Lower lobe of right lung (tissue), 2 donors: ENCODE results near the gene LRRC7. TPM values are rescaled to one million over a fixed set of nuclear protein-coding genes. Genes with fewer than 3 reads are reported as not detected.

Experiments used
- ATAC-seq, 2 donors: fragments of 200-7000 bp; cut with Tn5 transposase; one replicate each; pipeline ENCODE4 v1.9.1; 2020 to 2022; ENCODE audit warnings: mild to moderate bottlenecking in 2 of 2, moderate library complexity in 2 of 2
- DNase-seq: peaks from one replicate; pipeline ENCODE4 v3.0.0-alpha.2; 2020
- H3K27ac ChIP-seq: fragments of 200-600 bp; one replicate; pipeline ENCODE4 v1.8.0; 2022
- H3K27me3 ChIP-seq: fragments of 200-600 bp; one replicate; pipeline ENCODE4 v1.8.0; 2022; ENCODE audit warnings: low read depth
- H3K36me3 ChIP-seq: fragments of 200-600 bp; one replicate; pipeline ENCODE4 v1.8.0; 2022; ENCODE audit warnings: mild to moderate bottlenecking
- H3K4me1 ChIP-seq: fragments of 200-600 bp; one replicate; pipeline ENCODE4 v1.8.0; 2022
- H3K4me3 ChIP-seq: fragments of 200-600 bp; one replicate; pipeline ENCODE4 v1.8.0; 2022; ENCODE audit warnings: mild to moderate bottlenecking
- H3K9me3 ChIP-seq: fragments of 200-600 bp; one replicate; pipeline ENCODE4 v1.8.0; 2022
- CTCF ChIP-seq: fragments of 200-600 bp; IDR thresholded peaks from one replicate; pipeline ENCODE4 v1.8.0; 2022; ENCODE audit warnings: antibody characterized with exemption, mild to moderate bottlenecking
- intact Hi-C: fragments of 100-400 bp; cut with DNase I; formaldehyde crosslinking; loops from one replicate; pipeline ENCODE4 v1.11.0; 2022
- total RNA-seq: library from RNA; stranded (reverse); fragmentation: NEBNext Ultra II Directional; extraction: Animal tissue kit (Norgen Biotek cat#: 25700); gene quantifications from one replicate; pipeline ENCODE4 v1.2.1, GENCODE V29; 2021
- donor health status: DM: no; HTN: yes; CAD: no; lungs with severe emphysema.

The LRRC7 gene
- total RNA-seq, 1 donor from 2014 or later = not detected

GRCh38 chr1:70075761-70076160 lies 508.0 kb downstream of the LRRC7 start:
- no peak overlapping the region for H3K27ac ChIP-seq
- H3K27me3 ChIP-seq = no peaks in the 10 kb centered on the region
- DNase-seq (no peak), ATAC-seq (no peak)
- no peaks in the 10 kb centered on the region for H3K4me1 ChIP-seq
- no peaks in the 10 kb centered on the region for H3K36me3 ChIP-seq
- intact Hi-C loops = no loop called here
- no peak for TF ChIP-seq CTCF
- H3K9me3 ChIP-seq = no peaks in the 10 kb centered on the region
- H3K4me3 ChIP-seq = no peak overlapping the region

GRCh38 chr1:70077066-70077465 lies 509.3 kb downstream of the LRRC7 start:
- intact Hi-C loops = no loop called here
- TF ChIP-seq CTCF = no peak
- no peak overlapping the region for H3K4me3 ChIP-seq
- ATAC-seq (no peak), DNase-seq (no peak)
- H3K9me3 ChIP-seq = no peaks in the 10 kb centered on the region
- H3K27ac ChIP-seq = no peak overlapping the region
- H3K27me3 ChIP-seq = no peaks in the 10 kb centered on the region
- H3K36me3 ChIP-seq = no peaks in the 10 kb centered on the region
- no peaks in the 10 kb centered on the region for H3K4me1 ChIP-seq

GRCh38 chr1:70079546-70079945 lies 511.8 kb downstream of the LRRC7 start:
- Histone ChIP-seq H3K9me3 (no peaks in the 10 kb centered on the region), H3K27ac (no peak overlapping the region), H3K36me3 (no peaks in the 10 kb centered on the region), H3K4me1 (no peaks in the 10 kb centered on the region), H3K4me3 (no peak overlapping the region), H3K27me3 (no peaks in the 10 kb centered on the region)
- no peak for TF ChIP-seq CTCF
- ATAC-seq (no peak), DNase-seq (no peak)
- intact Hi-C loops = no loop called here

- ATAC-seq = no peak
- no peaks in the 10 kb centered on the region for H3K4me1 ChIP-seq
- H3K36me3 ChIP-seq = no peaks in the 10 kb centered on the region
- H3K27me3 ChIP-seq = no peaks in the 10 kb centered on the region
- no peaks in the 10 kb centered on the region for H3K9me3 ChIP-seq
- TF ChIP-seq CTCF = no peak
- H3K27ac ChIP-seq = no peak overlapping the region
- no peak overlapping the region for H3K4me3 ChIP-seq
- intact Hi-C loops = no loop called here
- no peak for DNase-seq
Measured at GRCh38 chr1:70083519-70083918, 515.8 kb downstream of the LRRC7 start.

- intact Hi-C loops = no loop called here
Measured at GRCh38 chr1:70084314-70084915, 516.7 kb downstream of the LRRC7 start.

More at GRCh38 chr1:70084314-70084915, 516.7 kb downstream of the LRRC7 start:
- DNase-seq = no peak
- Histone ChIP-seq H3K4me3 (no peak overlapping the region), H3K36me3 (no peaks in the 10 kb centered on the region), H3K4me1 (no peaks in the 10 kb centered on the region), H3K27ac (no peak overlapping the region), H3K9me3 (no peaks in the 10 kb centered on the region), H3K27me3 (no peaks in the 10 kb centered on the region)
- ATAC-seq = no peak
- TF ChIP-seq CTCF = no peak
